Naive thymus-derived CD4-positive, alpha-beta T cell (primary cell): ENCODE data around the gene MFAP4. TPM values are rescaled to one million over a fixed set of nuclear protein-coding genes. Genes with fewer than 3 reads are reported as not detected.

Experiments
- ATAC-seq: fragments of 150-1000 bp; cut with Tn5 transposase; 2 replicates; pipeline ENCODE4 v1.10.0; 2021; ENCODE audit warnings: mild to moderate bottlenecking, moderate library complexity
- CTCF ChIA-PET: fragments of 350-600 bp; sonication (Branson Sonifier 250); formaldehyde crosslinking; loops from one replicate; lab custom pipeline; 2021; ENCODE audit warnings: antibody characterized with exemption; lab: Charles Lee
- POLR2A ChIA-PET: fragments of 350-600 bp; sonication (Branson Sonifier 250); formaldehyde crosslinking; loops from one replicate; lab custom pipeline; 2021; ENCODE audit warnings: antibody characterized with exemption, inconsistent platforms; lab: Charles Lee
- DNase-seq, 9 donors: peaks; one replicate each; pipeline versions ENCODE4 v3.0.0 to v3.0.0-alpha.2; 2020 to 2022; ENCODE audit warnings: mixed read lengths in 1 of 9
- H3K27ac ChIP-seq: one replicate; pipeline ENCODE4 v1.7.0; 2013; ENCODE audit warnings: mild to moderate bottlenecking, low read depth, low read length, moderate library complexity
- H3K27me3 ChIP-seq, 2 donors: one replicate each; pipeline ENCODE4 v1.7.0; 2013; ENCODE audit warnings: low read length in 2 of 2, mild to moderate bottlenecking in 2 of 2, moderate library complexity in 2 of 2; ENCODE audit not compliant: control insufficient read depth in 2 of 2, insufficient read depth in 2 of 2
- H3K36me3 ChIP-seq, 3 experiments: 1 replicate in 2 of 3; 2 replicates in 1 of 3; pipeline ENCODE4 v1.7.0; 2013; ENCODE audit warnings: low read length in 3 of 3, mild to moderate bottlenecking in 3 of 3, moderate library complexity in 1 of 3; ENCODE audit not compliant: insufficient read depth in 3 of 3, control insufficient read depth in 2 of 3
- H3K4me1 ChIP-seq, 2 donors: one replicate each; pipeline ENCODE4 v1.7.0; 2013; ENCODE audit warnings: low read length in 2 of 2, mild to moderate bottlenecking in 2 of 2, moderate library complexity in 1 of 2; ENCODE audit not compliant: control insufficient read depth in 2 of 2, insufficient read depth in 2 of 2
- H3K4me3 ChIP-seq: 2 replicates; pipeline ENCODE4 v1.7.0; 2013; ENCODE audit warnings: mild to moderate bottlenecking, low read length
- H3K9me3 ChIP-seq, 3 experiments: 1 replicate in 2 of 3; 2 replicates in 1 of 3; pipeline ENCODE4 v1.7.0; 2013; ENCODE audit warnings: low read length in 3 of 3; ENCODE audit not compliant: control insufficient read depth in 2 of 3
- H3K27ac Mint-ChIP-seq, 9 donors: one replicate each; pipeline ENCODE4 v1.8.0; 2020 to 2022; ENCODE audit warnings: mixed read lengths in 9 of 9, mild to moderate bottlenecking in 8 of 9, moderate library complexity in 5 of 9, inconsistent platforms in 2 of 9
- H3K27me3 Mint-ChIP-seq, 5 donors: one replicate each; pipeline ENCODE4 v1.8.0; 2021 to 2022; ENCODE audit warnings: mixed read lengths in 5 of 5, mild to moderate bottlenecking in 1 of 5
- H3K36me3 Mint-ChIP-seq, 5 donors: one replicate each; pipeline ENCODE4 v1.8.0; 2020 to 2022; ENCODE audit warnings: mixed read lengths in 5 of 5, mild to moderate bottlenecking in 3 of 5, inconsistent platforms in 1 of 5
- H3K4me1 Mint-ChIP-seq, 7 donors: one replicate each; pipeline ENCODE4 v1.8.0; 2020 to 2022; ENCODE audit warnings: mixed read lengths in 7 of 7, mild to moderate bottlenecking in 3 of 7, inconsistent platforms in 1 of 7
- H3K4me3 Mint-ChIP-seq, 10 donors: one replicate each; pipeline ENCODE4 v1.8.0; 2020 to 2022; ENCODE audit warnings: mild to moderate bottlenecking in 10 of 10, mixed read lengths in 10 of 10, moderate library complexity in 6 of 10, inconsistent platforms in 2 of 10
- H3K9me3 Mint-ChIP-seq, 11 donors: one replicate each; pipeline ENCODE4 v1.8.0; 2020 to 2022; ENCODE audit warnings: mixed read lengths in 11 of 11, mild to moderate bottlenecking in 4 of 11, inconsistent platforms in 1 of 11, moderate library complexity in 1 of 11
- intact Hi-C, 2 donors: fragments of 100-400 bp; cut with micrococcal nuclease; formaldehyde crosslinking; loops; one replicate each; pipeline ENCODE4 v1.15.1; 2023
- polyA plus RNA-seq, 2 donors: library from polyadenylated mRNA; unstranded; fragments of 300-500 nt; fragmentation: Illumina TruSeq; gene quantifications; one replicate each; pipeline ENCODE4 v1.2.3, GENCODE V29; 2021
- total RNA-seq, 6 experiments: library from RNA in 5 of 6; stranded (reverse) in 5 of 6; gene quantifications; 1 replicate in 5 of 6; 2 replicates in 1 of 6; pipeline ENCODE4 v1.2.3 and lab custom pipeline; 2021 to 2026

The MFAP4 gene
- total and polyA plus RNA-seq, 7 experiments from 2014 or later, result not detected

- Mint-ChIP-seq H3K4me1 (peaks cover 9 to 42% (median 19%) of the 10 kb centered on the region in 7 donors), H3K36me3 (peaks cover 0 to under 1% (median 0%) of the 10 kb centered on the region in 5 donors), H3K27me3 (peaks cover 0 to 12% (median 4%) of the 10 kb centered on the region in 5 donors), H3K4me3 (no peak overlapping the region), H3K9me3 (no peaks in the 10 kb centered on the region), H3K27ac (no peak overlapping the region)
- CTCF ChIA-PET, result interaction anchor here (0.6 to 4.7 kb wide), 6 partner anchors 12 to 154 kb away, joined by 3 to 64 read pairs (median 4); partner anchors contain the start of gene MAPK7
- intact Hi-C loops, result loop anchor here (5.0 kb wide), 2 partner anchors 502 to 508 kb away; partner anchors contain the start of genes PRPSAP2 (in 1 of the 2) and ULK2 (in 1 of the 2)
- Histone ChIP-seq H3K27ac (no peak overlapping the region), H3K4me1 (peaks cover 10 to 24% of the 10 kb centered on the region in 2 donors), H3K4me3 (no peak overlapping the region), H3K27me3 (no peaks in the 10 kb centered on the region), H3K36me3 (no peaks in the 10 kb centered on the region), H3K9me3 (no peaks in the 10 kb centered on the region)
- DNase-seq (no peak), ATAC-seq (no peak)
- POLR2A ChIA-PET, result interaction anchor here (2.5 kb wide), 1 partner anchor 13 kb away, joined by 14 read pairs; the partner anchor contains the start of gene MAPK7
Measured at GRCh38 chr17:19364699-19365498, 22.1 kb downstream of the MFAP4 start.

GRCh38 chr17:19363460-19364035 is 23.4 kb downstream of the MFAP4 start:
- no peaks in the 10 kb centered on the region for H3K9me3 Mint-ChIP-seq
- peaks cover 0 to 30% (median 6%) of the 10 kb centered on the region in 7 donors for H3K4me1 Mint-ChIP-seq
- no peak overlapping the region for H3K27ac ChIP-seq
- ATAC-seq (no peak), DNase-seq (no peak)
- intact Hi-C loops, result loop anchor here (1.0 to 5.0 kb wide), 7 partner anchors 105 to 506 kb away; partner anchors contain the start of genes ALDH3A2 (in 1 of the 2), PRPSAP2 (in 1 of the 2) and ULK2 (in 1 of the 2)
- no peaks in the 10 kb centered on the region for H3K9me3 ChIP-seq
- H3K36me3 Mint-ChIP-seq, result no peaks in the 10 kb centered on the region
- ChIA-PET CTCF (interaction anchor here (0.6 to 4.7 kb wide), 13 partner anchors 8 to 403 kb away, joined by 3 to 64 read pairs (median 5); partner anchors contain the start of gene MAPK7), POLR2A (interaction anchor here (1.0 to 2.9 kb wide), 2 partner anchors 15 to 85 kb away, joined by 3 to 26 read pairs; partner anchors contain the start of gene MAPK7)
- no peaks in the 10 kb centered on the region for H3K36me3 ChIP-seq
- no peak overlapping the region for H3K4me3 ChIP-seq
- peaks cover 6 to 11% of the 10 kb centered on the region in 2 donors for H3K4me1 ChIP-seq
- H3K27ac Mint-ChIP-seq, result peak overlapping the region in 2 of 9 donors; percentile 19 to 66
- H3K27me3 ChIP-seq, result no peaks in the 10 kb centered on the region
- H3K4me3 Mint-ChIP-seq, result peak overlapping the region in 5 of 10 donors; percentile 9 to 94 (median 92)
- H3K27me3 Mint-ChIP-seq, result peaks cover 7 to 21% (median 16%) of the 10 kb centered on the region in 5 donors

- Histone ChIP-seq H3K36me3 (no peaks in the 10 kb centered on the region), H3K27me3 (no peaks in the 10 kb centered on the region), H3K27ac (peak overlapping the region; percentile 66), H3K4me3 (no peak overlapping the region), H3K4me1 (peaks cover 6 to 11% of the 10 kb centered on the region in 2 donors), H3K9me3 (no peaks in the 10 kb centered on the region)
- no peak for DNase-seq
- peak overlapping the region in 8 of 9 donors; percentile 63 to 93 (median 89) for H3K27ac Mint-ChIP-seq
- H3K36me3 Mint-ChIP-seq, result no peaks in the 10 kb centered on the region
- ATAC-seq, result no peak
- no peaks in the 10 kb centered on the region for H3K9me3 Mint-ChIP-seq
- intact Hi-C loops, result loop anchor here (1.0 to 5.0 kb wide), 7 partner anchors 106 to 506 kb away; partner anchors contain the start of genes ALDH3A2 (in 1 of the 2), PRPSAP2 (in 1 of the 2) and ULK2 (in 1 of the 2)
- POLR2A ChIA-PET, result interaction anchor here (0.7 to 2.9 kb wide), 5 partner anchors 15 to 285 kb away, joined by 3 to 26 read pairs (median 3); partner anchors contain the start of genes ALDH3A2 and MAPK7
- H3K4me1 Mint-ChIP-seq, result peaks cover 0 to 27% (median 6%) of the 10 kb centered on the region in 7 donors
- peak overlapping the region; percentile 75 to 96 (median 92) for H3K4me3 Mint-ChIP-seq
- H3K27me3 Mint-ChIP-seq, result peaks cover 7 to 24% (median 19%) of the 10 kb centered on the region in 5 donors
- CTCF ChIA-PET, result interaction anchor here (0.6 to 4.7 kb wide), 13 partner anchors 9 to 403 kb away, joined by 3 to 64 read pairs (median 5); partner anchors contain the start of gene MAPK7
Measured at GRCh38 chr17:19363114-19363438, 23.9 kb downstream of the MFAP4 start.

GRCh38 chr17:19362277-19363113 is 24.5 kb downstream of the MFAP4 start, which contains the start of gene B9D1:
TSS of gene B9D1 (minus strand) at chr17:19362723. CDS start at chr17:19362569, 154 bp downstream.
- intact Hi-C loops, result loop anchor here (1.0 to 5.0 kb wide), 14 partner anchors 15 to 615 kb away; partner anchors contain the start of genes AKAP10 (in 1 of the 2), ALDH3A2 (in 1 of the 2), MAPK7 (in 1 of the 2) and PRPSAP2 (in 1 of the 2)
- no peaks in the 10 kb centered on the region for H3K36me3 Mint-ChIP-seq
- Histone ChIP-seq H3K4me3 (peak within 1 kb of the TSS; percentile 94), H3K9me3 (no peaks in the 10 kb centered on the region), H3K27me3 (no peaks in the 10 kb centered on the region), H3K4me1 (peaks cover 6 to 11% of the 10 kb centered on the region in 2 donors), H3K27ac (peak within 1 kb of the TSS; percentile 66), H3K36me3 (no peaks in the 10 kb centered on the region)
- ChIA-PET POLR2A (interaction anchor here (0.7 to 2.9 kb wide), 5 partner anchors 16 to 286 kb away, joined by 3 to 26 read pairs (median 3); partner anchors contain the start of genes ALDH3A2 and MAPK7), CTCF (interaction anchor here (0.6 to 4.7 kb wide), 16 partner anchors 8 to 648 kb away, joined by 3 to 64 read pairs (median 4); partner anchors contain the start of gene MAPK7)
- no peaks in the 10 kb centered on the region for H3K9me3 Mint-ChIP-seq
- peak within 1 kb of the TSS; percentile 75 to 96 (median 92) for H3K4me3 Mint-ChIP-seq
- peaks cover 0 to 21% (median 6%) of the 10 kb centered on the region in 7 donors for H3K4me1 Mint-ChIP-seq
- peak within 1 kb of the TSS; percentile 63 to 93 (median 91) for H3K27ac Mint-ChIP-seq
- DNase-seq (peak; percentile 90 to 97 (median 92)), ATAC-seq (peak; percentile 96)
- peaks cover 7 to 25% (median 19%) of the 10 kb centered on the region in 5 donors for H3K27me3 Mint-ChIP-seq

GRCh38 chr17:19361944-19362276 is 25.1 kb downstream of the MFAP4 start:
- POLR2A ChIA-PET, result interaction anchor here (1.3 to 2.9 kb wide), 2 partner anchors 16 to 287 kb away, joined by 8 to 26 read pairs; partner anchors contain the start of genes ALDH3A2 and MAPK7
- Mint-ChIP-seq H3K36me3 (no peaks in the 10 kb centered on the region), H3K4me3 (peak overlapping the region; percentile 71 to 95 (median 86)), H3K27ac (peak overlapping the region in 7 of 9 donors; percentile 15 to 93 (median 64)), H3K9me3 (no peaks in the 10 kb centered on the region), H3K4me1 (peaks cover 0 to 17% (median 6%) of the 10 kb centered on the region in 7 donors), H3K27me3 (peaks cover 7 to 31% (median 20%) of the 10 kb centered on the region in 5 donors)
- no peak for ATAC-seq
- no peaks in the 10 kb centered on the region for H3K27me3 ChIP-seq
- CTCF ChIA-PET, result interaction anchor here (1.2 to 4.7 kb wide), 4 partner anchors 16 to 402 kb away, joined by 5 to 64 read pairs (median 18); partner anchors contain the start of gene MAPK7
- peak overlapping the region; percentile 66 for H3K27ac ChIP-seq
- intact Hi-C loops, result loop anchor here (1.0 to 5.0 kb wide), 14 partner anchors 15 to 615 kb away; partner anchors contain the start of genes AKAP10 (in 1 of the 2), ALDH3A2 (in 1 of the 2), MAPK7 (in 1 of the 2) and PRPSAP2 (in 1 of the 2)
- H3K4me3 ChIP-seq, result peak overlapping the region; percentile 94
- DNase-seq, result no peak
- no peaks in the 10 kb centered on the region for H3K9me3 ChIP-seq
- H3K4me1 ChIP-seq, result peaks cover 6 to 11% of the 10 kb centered on the region in 2 donors
- no peaks in the 10 kb centered on the region for H3K36me3 ChIP-seq
